ENCODE results near the gene RUNX2. TPM values are rescaled to one million over a fixed set of nuclear protein-coding genes. Genes with fewer than 3 reads are reported as not detected.

The RUNX2 gene
- total RNA-seq, 3 donors from 2014 or later, result 2.0 to 4.4 (median 3.4) TPM

- Histone ChIP-seq H3K36me3 (ENCODE audit: low read depth) (no peaks in the 10 kb centered on the region), H3K4me3 (no peak overlapping the region), H3K9me3 (no peaks in the 10 kb centered on the region), H3K4me1 (ENCODE audit: low read depth) (no peaks in the 10 kb centered on the region)
- TF ChIP-seq, protein P1, sequence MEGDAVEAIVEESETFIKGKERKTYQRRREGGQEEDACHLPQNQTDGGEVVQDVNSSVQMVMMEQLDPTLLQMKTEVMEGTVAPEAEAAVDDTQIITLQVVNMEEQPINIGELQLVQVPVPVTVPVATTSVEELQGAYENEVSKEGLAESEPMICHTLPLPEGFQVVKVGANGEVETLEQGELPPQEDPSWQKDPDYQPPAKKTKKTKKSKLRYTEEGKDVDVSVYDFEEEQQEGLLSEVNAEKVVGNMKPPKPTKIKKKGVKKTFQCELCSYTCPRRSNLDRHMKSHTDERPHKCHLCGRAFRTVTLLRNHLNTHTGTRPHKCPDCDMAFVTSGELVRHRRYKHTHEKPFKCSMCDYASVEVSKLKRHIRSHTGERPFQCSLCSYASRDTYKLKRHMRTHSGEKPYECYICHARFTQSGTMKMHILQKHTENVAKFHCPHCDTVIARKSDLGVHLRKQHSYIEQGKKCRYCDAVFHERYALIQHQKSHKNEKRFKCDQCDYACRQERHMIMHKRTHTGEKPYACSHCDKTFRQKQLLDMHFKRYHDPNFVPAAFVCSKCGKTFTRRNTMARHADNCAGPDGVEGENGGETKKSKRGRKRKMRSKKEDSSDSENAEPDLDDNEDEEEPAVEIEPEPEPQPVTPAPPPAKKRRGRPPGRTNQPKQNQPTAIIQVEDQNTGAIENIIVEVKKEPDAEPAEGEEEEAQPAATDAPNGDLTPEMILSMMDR (IDR thresholded peaks at IDR 0.05), result no peak
- intact Hi-C loops (cut with DNase I, micrococcal nuclease), result no loop called here
- DNase-seq, result no peak
- ATAC-seq, result no peak
Observed at GRCh38 chr6:45509426-45509825, 181.3 kb downstream of the RUNX2 start.

GRCh38 chr6:45512717-45513116 is 184.6 kb downstream of the RUNX2 start:
- H3K36me3 ChIP-seq (ENCODE audit: low read depth), result no peaks in the 10 kb centered on the region
- ATAC-seq (no peak), DNase-seq (no peak)
- no peak overlapping the region for H3K4me3 ChIP-seq
- TF ChIP-seq, protein P1 (IDR thresholded peaks at IDR 0.05), result no peak
- intact Hi-C loops (cut with DNase I, micrococcal nuclease), result no loop called here
- H3K4me1 ChIP-seq (ENCODE audit: low read depth), result no peaks in the 10 kb centered on the region
- H3K9me3 ChIP-seq, result no peaks in the 10 kb centered on the region

- no peak for DNase-seq
- ATAC-seq, result no peak
- H3K4me1 ChIP-seq (ENCODE audit: low read depth), result no peaks in the 10 kb centered on the region
- intact Hi-C loops (cut with DNase I, micrococcal nuclease), result no loop called here
- TF ChIP-seq, protein P1 (IDR thresholded peaks at IDR 0.05), result no peak
- no peaks in the 10 kb centered on the region for H3K36me3 ChIP-seq (ENCODE audit: low read depth)
- no peaks in the 10 kb centered on the region for H3K9me3 ChIP-seq
- H3K4me3 ChIP-seq, result no peak overlapping the region
Observed at GRCh38 chr6:45513213-45513618, 185.1 kb downstream of the RUNX2 start.

GRCh38 chr6:45513843-45514242 is 185.7 kb downstream of the RUNX2 start:
- Histone ChIP-seq H3K4me1 (ENCODE audit: low read depth) (no peaks in the 10 kb centered on the region), H3K9me3 (no peaks in the 10 kb centered on the region), H3K4me3 (no peak overlapping the region), H3K36me3 (ENCODE audit: low read depth) (no peaks in the 10 kb centered on the region)
- TF ChIP-seq, protein P1 (IDR thresholded peaks at IDR 0.05), result no peak
- DNase-seq, result no peak
- intact Hi-C loops (cut with DNase I, micrococcal nuclease), result no loop called here
- ATAC-seq, result no peak

DNA sequence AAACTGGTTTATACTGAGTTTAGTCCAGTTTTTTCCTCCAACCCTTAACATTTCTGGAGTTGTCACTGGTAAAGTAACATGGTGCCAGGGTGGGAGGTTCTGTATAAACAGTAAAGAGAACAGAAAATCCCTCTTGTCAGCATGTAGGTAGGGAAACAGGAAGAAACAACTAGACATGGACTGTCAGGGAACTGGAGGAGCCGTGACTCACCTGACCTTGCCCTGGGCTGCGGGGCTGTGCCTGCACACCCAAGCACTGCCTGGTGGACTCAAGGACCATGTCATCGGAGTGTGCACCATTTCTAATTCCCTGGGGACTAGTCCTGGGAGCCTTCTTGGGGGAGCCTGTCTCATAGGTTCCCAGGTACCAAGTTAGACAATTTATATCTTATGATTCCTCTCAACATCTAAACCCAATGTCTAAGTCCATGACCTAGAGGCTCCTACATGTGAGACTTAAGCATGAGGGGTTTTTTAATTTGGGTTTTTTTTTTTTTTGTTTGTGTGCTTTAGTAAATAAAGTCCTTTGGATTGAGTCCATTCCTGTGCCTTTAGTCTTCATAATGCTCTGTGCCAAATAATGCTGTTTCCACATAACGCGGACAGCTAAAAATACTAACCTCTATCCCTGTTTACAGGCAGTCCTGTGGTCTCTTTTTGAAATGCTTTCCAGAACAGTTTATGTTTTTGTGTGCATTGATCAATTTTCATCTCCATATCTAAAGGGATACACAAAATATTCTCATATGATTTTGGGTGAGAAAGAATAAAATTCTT is 186.5 kb downstream of the RUNX2 start:
- Histone ChIP-seq H3K9me3 (no peaks in the 10 kb centered on the region), H3K36me3 (ENCODE audit: low read depth) (no peaks in the 10 kb centered on the region), H3K4me1 (ENCODE audit: low read depth) (no peaks in the 10 kb centered on the region), H3K4me3 (no peak overlapping the region)
- peak; percentile 69 for ATAC-seq
- TF ChIP-seq, protein P1 (IDR thresholded peaks at IDR 0.05), result no peak
- intact Hi-C loops (cut with DNase I, micrococcal nuclease), result no loop called here
- DNase-seq, result no peak
